ENCODE data around the gene KIF11.

KIF11 gene

GRCh38 chr10:92591550-92592022 is 1.3 kb upstream of the KIF11 start:
- WGBS, result 2% methylated on average over 36 of the region's 38 CpGs

DNA sequence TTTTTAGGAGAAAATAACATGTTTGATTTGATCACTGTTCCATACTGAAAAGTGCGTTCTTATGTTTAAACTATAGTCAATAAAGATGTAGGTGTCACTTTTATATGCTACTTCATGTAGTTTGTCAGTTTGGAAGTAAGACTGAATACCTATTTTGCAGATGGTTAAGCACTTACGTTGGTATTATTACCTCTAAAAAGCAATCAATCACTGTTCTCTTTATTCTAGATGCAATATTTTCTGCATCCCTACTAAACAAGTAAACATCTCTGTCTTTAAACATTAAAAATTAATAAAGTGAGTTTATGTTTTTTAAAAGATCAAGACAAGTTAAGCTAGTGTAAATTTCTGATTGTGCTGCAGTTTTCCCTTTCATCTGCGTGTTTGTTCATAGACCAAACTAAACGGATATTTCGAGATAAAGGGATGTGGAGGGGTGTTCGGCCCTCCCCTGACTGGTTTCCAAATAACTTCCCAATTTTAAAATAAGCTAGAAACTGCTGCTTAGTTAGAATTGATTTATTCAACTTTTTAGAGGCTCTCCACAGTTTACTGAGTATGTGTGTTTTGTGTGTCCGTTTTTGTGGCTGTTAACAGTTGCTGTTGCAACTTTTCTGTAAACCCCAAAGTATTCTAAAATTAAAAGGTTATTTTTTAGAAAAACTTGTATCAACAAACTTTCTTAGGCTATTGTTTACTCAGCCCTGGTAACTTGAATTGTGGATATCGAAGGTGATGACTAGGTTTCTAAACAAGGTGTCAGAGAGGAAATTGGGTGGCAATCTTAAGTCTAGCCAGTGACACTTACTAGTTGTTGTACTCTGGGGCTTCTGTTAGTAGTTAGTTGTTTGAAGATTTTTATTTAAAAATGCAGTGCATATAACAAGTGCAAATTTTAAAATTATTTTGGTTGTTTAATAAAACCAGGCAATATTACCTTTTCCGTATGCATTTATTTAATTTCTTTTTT is 974 bp downstream of the KIF11 start:
- peak overlapping the region; percentile 98 for H3K4me3 ChIP-seq (ENCODE audit: low read length)
- no peaks in the 10 kb centered on the region for H3K9me3 ChIP-seq (ENCODE audit: insufficient read depth, low read depth, low read length)
- H3K4me1 ChIP-seq (ENCODE audit: insufficient read depth, low read length), result 0 out of 2 replicates have a peak, but pooled peaks cover 3% of the 10 kb centered on the region
- H3K9ac ChIP-seq (ENCODE audit: low read depth, low read length), result peak overlapping the region; percentile 89
- WGBS, result 7% methylated on average over 6 of the region's 9 CpGs
- no peaks in the 10 kb centered on the region for H3K27me3 ChIP-seq (ENCODE audit: insufficient read depth, low read length)
- peak overlapping the region; percentile 97 for H3K27ac ChIP-seq (ENCODE audit: low read depth, low read length)
- 0 out of 2 replicates have a peak, but pooled peaks cover 4% of the 10 kb centered on the region for H3K36me3 ChIP-seq (ENCODE audit: insufficient read depth, low read length)

More at GRCh38 chr10:92591550-92592022, 1.3 kb upstream of the KIF11 start:
- Histone ChIP-seq H3K27ac (ENCODE audit: low read depth, low read length) (peak overlapping the region; percentile 85), H3K4me1 (ENCODE audit: insufficient read depth, low read length) (0 out of 2 replicates have a peak, but pooled peaks cover 3% of the 10 kb centered on the region), H3K9me3 (ENCODE audit: insufficient read depth, low read depth, low read length) (no peaks in the 10 kb centered on the region), H3K27me3 (ENCODE audit: insufficient read depth, low read length) (no peaks in the 10 kb centered on the region), H3K4me3 (ENCODE audit: low read length) (peak overlapping the region; percentile 60), H3K36me3 (ENCODE audit: insufficient read depth, low read length) (no peaks in the 10 kb centered on the region), H3K9ac (ENCODE audit: low read depth, low read length) (peak overlapping the region; percentile 77)

DNA sequence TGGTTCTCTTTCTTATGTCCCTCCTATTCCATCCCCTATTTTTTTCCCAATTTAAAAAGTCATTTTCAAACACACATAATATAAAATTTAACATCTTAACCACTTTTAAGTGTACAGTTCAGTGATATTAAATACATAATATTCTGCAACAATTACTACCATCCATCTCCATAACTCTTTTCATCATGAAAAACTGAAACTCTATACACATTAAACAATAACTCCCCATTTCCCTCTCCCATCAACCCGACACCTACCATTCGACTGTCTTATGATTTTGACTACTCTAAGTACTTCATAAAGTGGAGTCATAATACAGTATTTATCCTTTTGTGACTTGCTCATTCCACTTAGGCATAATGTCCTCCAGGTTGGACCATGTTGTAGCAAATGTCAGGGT is 2.6 kb downstream of the KIF11 start:
- no peaks in the 10 kb centered on the region for H3K9me3 ChIP-seq (ENCODE audit: insufficient read depth, low read depth, low read length)
- 0 out of 2 replicates have a peak overlapping the region, but pooled peaks have one; percentile 98 for H3K4me3 ChIP-seq (ENCODE audit: low read length)
- H3K36me3 ChIP-seq (ENCODE audit: insufficient read depth, low read length), result 0 out of 2 replicates have a peak, but pooled peaks cover 4% of the 10 kb centered on the region
- no peaks in the 10 kb centered on the region for H3K27me3 ChIP-seq (ENCODE audit: insufficient read depth, low read length)
- no peak overlapping the region for H3K27ac ChIP-seq (ENCODE audit: low read depth, low read length)
- no peak overlapping the region for H3K9ac ChIP-seq (ENCODE audit: low read depth, low read length)
- 89% methylated on average over 2 of the region's 2 CpGs for WGBS
- H3K4me1 ChIP-seq (ENCODE audit: insufficient read depth, low read length), result 0 out of 2 replicates have a peak, but pooled peaks cover 3% of the 10 kb centered on the region

- no peaks in the 10 kb centered on the region for H3K27me3 ChIP-seq (ENCODE audit: insufficient read depth, low read length)
- no peak overlapping the region for H3K9ac ChIP-seq (ENCODE audit: low read depth, low read length)
- 94% methylated on average over 1 of the region's 1 CpG for WGBS
- H3K27ac ChIP-seq (ENCODE audit: low read depth, low read length), result no peak overlapping the region
- H3K4me3 ChIP-seq (ENCODE audit: low read length), result no peak overlapping the region
- no peaks in the 10 kb centered on the region for H3K4me1 ChIP-seq (ENCODE audit: insufficient read depth, low read length)
- 0 out of 2 replicates have a peak, but pooled peaks cover 4% of the 10 kb centered on the region for H3K36me3 ChIP-seq (ENCODE audit: insufficient read depth, low read length)
- no peaks in the 10 kb centered on the region for H3K9me3 ChIP-seq (ENCODE audit: insufficient read depth, low read depth, low read length)
Observed at GRCh38 chr10:92598321-92598720, 5.4 kb downstream of the KIF11 start.

DNA sequence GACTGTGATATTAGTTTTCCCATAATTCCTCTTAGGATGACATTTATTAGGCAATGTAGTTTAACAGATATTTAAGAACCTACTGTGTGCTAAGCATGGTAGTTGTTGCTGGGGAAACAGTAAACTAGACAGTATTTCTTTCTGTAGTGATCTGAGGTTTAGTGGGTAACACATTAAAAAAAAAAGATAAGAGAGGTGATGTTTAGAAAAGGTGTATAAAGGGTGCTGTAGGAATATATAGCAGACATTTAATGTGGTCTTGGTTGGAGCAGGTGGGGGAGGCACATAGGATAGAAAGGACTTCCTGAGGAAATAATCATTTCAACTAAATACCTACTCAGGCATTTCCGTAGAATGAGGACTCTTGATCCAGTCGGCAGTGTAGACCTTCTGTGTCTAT is 11.9 kb downstream of the KIF11 start:
- Histone ChIP-seq H3K4me3 (ENCODE audit: low read length) (no peak overlapping the region), H3K27me3 (ENCODE audit: insufficient read depth, low read length) (no peaks in the 10 kb centered on the region), H3K9ac (ENCODE audit: low read depth, low read length) (no peak overlapping the region), H3K36me3 (ENCODE audit: insufficient read depth, low read length) (peaks cover 41% of the 10 kb centered on the region), H3K9me3 (ENCODE audit: insufficient read depth, low read depth, low read length) (no peaks in the 10 kb centered on the region), H3K4me1 (ENCODE audit: insufficient read depth, low read length) (no peaks in the 10 kb centered on the region), H3K27ac (ENCODE audit: low read depth, low read length) (no peak overlapping the region)
- WGBS, result 90% methylated on average over 2 of the region's 2 CpGs

GRCh38 chr10:92615515-92615914 is 22.6 kb downstream of the KIF11 start:
- Histone ChIP-seq H3K4me1 (ENCODE audit: insufficient read depth, low read length) (no peaks in the 10 kb centered on the region), H3K9me3 (ENCODE audit: insufficient read depth, low read depth, low read length) (no peaks in the 10 kb centered on the region), H3K9ac (ENCODE audit: low read depth, low read length) (no peak overlapping the region), H3K4me3 (ENCODE audit: low read length) (no peak overlapping the region), H3K36me3 (ENCODE audit: insufficient read depth, low read length) (peaks cover 92% of the 10 kb centered on the region), H3K27ac (ENCODE audit: low read depth, low read length) (no peak overlapping the region), H3K27me3 (ENCODE audit: insufficient read depth, low read length) (no peaks in the 10 kb centered on the region)
- 100% methylated on average over 1 of the region's 3 CpGs for WGBS

DNA sequence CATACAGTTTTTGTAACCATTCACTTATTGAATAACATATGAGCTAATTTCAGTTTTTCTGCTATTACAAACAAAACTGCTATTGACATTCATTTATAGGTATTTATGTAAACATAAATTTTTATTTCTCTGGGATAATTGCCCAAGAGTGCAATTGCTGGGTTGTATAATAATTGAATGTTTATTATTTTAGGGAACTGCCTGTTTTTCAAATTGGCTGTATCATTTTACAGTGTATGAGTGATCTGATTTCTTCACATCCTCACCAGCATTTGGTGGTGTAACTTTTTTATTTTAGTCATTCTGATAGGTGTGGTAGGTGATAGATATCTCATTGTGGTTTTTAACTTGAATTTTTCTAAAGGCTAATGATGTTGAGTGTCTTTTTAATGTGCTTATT is 26.4 kb downstream of the KIF11 start:
- Histone ChIP-seq H3K27ac (ENCODE audit: low read depth, low read length) (no peak overlapping the region), H3K9ac (ENCODE audit: low read depth, low read length) (no peak overlapping the region), H3K4me3 (ENCODE audit: low read length) (no peak overlapping the region), H3K27me3 (ENCODE audit: insufficient read depth, low read length) (no peaks in the 10 kb centered on the region), H3K9me3 (ENCODE audit: insufficient read depth, low read depth, low read length) (no peaks in the 10 kb centered on the region), H3K36me3 (ENCODE audit: insufficient read depth, low read length) (peaks cover 95% of the 10 kb centered on the region), H3K4me1 (ENCODE audit: insufficient read depth, low read length) (no peaks in the 10 kb centered on the region)

DNA sequence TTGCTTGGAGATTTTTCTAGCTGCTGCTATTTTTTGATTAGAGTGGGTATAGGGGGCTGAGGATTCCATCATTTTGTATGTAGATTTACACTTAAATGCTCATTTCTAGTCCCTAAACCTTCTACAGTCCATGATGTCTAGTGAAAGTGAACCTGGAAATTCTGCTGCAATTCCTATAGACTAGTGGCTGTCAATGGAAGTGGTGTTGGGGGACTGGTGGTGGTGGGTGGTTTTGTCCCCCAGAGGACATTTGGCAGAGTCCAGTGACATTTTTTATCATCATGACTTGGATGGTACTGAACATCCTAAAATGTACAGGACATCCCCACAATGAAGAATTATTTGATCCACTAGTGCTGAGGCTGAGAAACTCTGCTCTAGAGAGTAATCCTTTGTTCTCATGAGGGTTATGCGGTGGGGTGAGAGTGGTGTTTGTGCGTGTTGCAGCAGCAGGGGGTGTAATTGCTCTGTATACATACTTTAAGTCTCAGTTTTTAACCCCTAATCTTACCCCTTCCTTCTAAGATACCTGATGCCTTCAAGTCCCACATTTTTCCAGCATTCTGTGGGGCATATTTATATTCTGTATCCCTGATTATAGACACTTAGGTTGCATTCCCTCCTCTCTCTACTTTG is 35.0 kb downstream of the KIF11 start:
- Histone ChIP-seq H3K4me1 (ENCODE audit: insufficient read depth, low read length) (no peaks in the 10 kb centered on the region), H3K9me3 (ENCODE audit: insufficient read depth, low read depth, low read length) (no peaks in the 10 kb centered on the region), H3K4me3 (ENCODE audit: low read length) (no peak overlapping the region), H3K27ac (ENCODE audit: low read depth, low read length) (no peak overlapping the region), H3K27me3 (ENCODE audit: insufficient read depth, low read length) (no peaks in the 10 kb centered on the region), H3K36me3 (ENCODE audit: insufficient read depth, low read length) (peaks cover 82% of the 10 kb centered on the region), H3K9ac (ENCODE audit: low read depth, low read length) (no peak overlapping the region)
- 75% methylated on average over 1 of the region's 2 CpGs for WGBS

GRCh38 chr10:92629945-92630344 is 37.0 kb downstream of the KIF11 start:
- Histone ChIP-seq H3K9ac (ENCODE audit: low read depth, low read length) (no peak overlapping the region), H3K4me3 (ENCODE audit: low read length) (no peak overlapping the region), H3K4me1 (ENCODE audit: insufficient read depth, low read length) (no peaks in the 10 kb centered on the region), H3K27me3 (ENCODE audit: insufficient read depth, low read length) (no peaks in the 10 kb centered on the region), H3K36me3 (ENCODE audit: insufficient read depth, low read length) (peaks cover 81% of the 10 kb centered on the region), H3K9me3 (ENCODE audit: insufficient read depth, low read depth, low read length) (no peaks in the 10 kb centered on the region), H3K27ac (ENCODE audit: low read depth, low read length) (no peak overlapping the region)
- WGBS, result 100% methylated on average over 1 of the region's 2 CpGs

DNA sequence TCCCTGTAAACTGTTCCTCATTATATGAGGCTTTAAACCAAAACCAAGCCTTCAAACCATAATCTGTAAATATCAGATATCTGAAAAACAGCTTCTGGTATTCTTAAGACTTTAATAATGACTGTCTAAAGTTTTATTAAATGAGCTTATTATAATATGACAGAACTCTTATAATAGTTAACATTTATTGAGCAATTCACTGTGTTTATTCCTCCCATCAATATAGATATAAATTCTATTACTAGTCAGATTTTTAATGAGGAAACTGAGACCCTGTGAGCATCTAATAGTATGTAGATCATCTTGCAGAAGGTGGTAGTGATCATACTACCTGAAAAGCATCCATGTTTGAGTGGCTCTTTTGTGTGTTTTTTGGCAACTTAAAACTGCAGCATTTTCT is 45.1 kb downstream of the KIF11 start:
- Histone ChIP-seq H3K9ac (ENCODE audit: low read depth, low read length) (no peak overlapping the region), H3K36me3 (ENCODE audit: insufficient read depth, low read length) (peaks cover 87% of the 10 kb centered on the region), H3K4me3 (ENCODE audit: low read length) (no peak overlapping the region), H3K9me3 (ENCODE audit: insufficient read depth, low read depth, low read length) (no peaks in the 10 kb centered on the region), H3K4me1 (ENCODE audit: insufficient read depth, low read length) (no peaks in the 10 kb centered on the region), H3K27me3 (ENCODE audit: insufficient read depth, low read length) (no peaks in the 10 kb centered on the region), H3K27ac (ENCODE audit: low read depth, low read length) (no peak overlapping the region)

GRCh38 chr10:92640107-92640506 is 47.2 kb downstream of the KIF11 start:
- no peak overlapping the region for H3K4me3 ChIP-seq (ENCODE audit: low read length)
- peaks cover 82% of the 10 kb centered on the region for H3K36me3 ChIP-seq (ENCODE audit: insufficient read depth, low read length)
- no peaks in the 10 kb centered on the region for H3K4me1 ChIP-seq (ENCODE audit: insufficient read depth, low read length)
- H3K9ac ChIP-seq (ENCODE audit: low read depth, low read length), result no peak overlapping the region
- no peak overlapping the region for H3K27ac ChIP-seq (ENCODE audit: low read depth, low read length)
- no peaks in the 10 kb centered on the region for H3K27me3 ChIP-seq (ENCODE audit: insufficient read depth, low read length)
- over 99% methylated on average over 3 of the region's 3 CpGs for WGBS
- H3K9me3 ChIP-seq (ENCODE audit: insufficient read depth, low read depth, low read length), result no peaks in the 10 kb centered on the region

Measured in HUES64 (cell line).